ENCODE results near the gene ZBTB7C. TPM values are rescaled to one million over a fixed set of nuclear protein-coding genes. Genes with fewer than 3 reads are reported as not detected.

The ZBTB7C gene
- total and polyA plus RNA-seq, 9 donors = 1.5 to 26.6 (median 15.7) TPM

DNA sequence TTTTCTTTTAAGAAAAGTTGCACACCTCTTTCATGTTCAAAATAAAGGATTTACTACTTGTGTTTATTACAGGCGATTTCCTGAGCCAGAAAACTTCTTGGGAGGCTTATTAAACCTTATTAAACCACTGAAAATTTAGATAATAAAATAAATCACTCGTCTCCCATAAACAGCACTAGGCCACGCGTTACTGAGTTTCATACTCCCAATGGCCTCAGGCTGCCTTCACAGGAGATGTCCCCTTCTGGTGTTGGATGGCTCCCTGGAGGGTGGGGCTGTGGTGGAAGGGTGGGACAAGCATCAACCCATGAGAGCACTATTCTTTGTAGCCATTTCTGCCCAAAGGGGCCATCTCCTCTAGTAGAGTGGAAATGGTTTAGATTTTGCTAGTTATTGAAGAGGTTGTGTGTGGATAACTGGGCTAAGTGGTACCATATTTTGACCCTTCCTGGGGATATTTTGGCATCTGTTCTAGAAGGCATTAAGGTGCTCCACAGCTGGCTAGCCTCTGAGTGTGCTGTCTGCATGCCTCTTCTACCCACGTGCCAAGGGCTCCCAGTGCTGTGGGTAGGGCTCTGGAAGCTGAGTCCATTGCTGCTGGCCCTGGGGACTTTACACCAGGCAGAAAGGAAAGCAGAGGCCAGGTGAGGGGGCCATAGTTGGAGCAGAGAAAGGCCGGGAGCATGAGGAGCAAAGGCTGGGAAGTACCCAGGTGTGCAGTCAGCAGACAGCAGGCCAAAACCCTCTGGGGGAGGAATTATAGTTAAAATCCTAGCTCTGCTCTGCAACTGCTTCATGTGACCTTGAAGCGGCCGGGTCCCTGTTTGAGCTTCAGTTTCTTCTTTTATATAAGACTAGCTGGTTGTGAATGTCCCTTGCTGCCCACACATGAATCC, 357.0 kb downstream of the ZBTB7C start:
- intact Hi-C loops (cut with DNase I) = no loop called here
- TF ChIP-seq CTCF (IDR thresholded peaks at IDR 0.05) (no peak), EP300 (IDR thresholded peaks at IDR 0.05) (no peak), POLR2A (IDR thresholded peaks at IDR 0.05) (no peak)
- DNase-seq = peak in 1 of 5 donors; percentile 44

DNA sequence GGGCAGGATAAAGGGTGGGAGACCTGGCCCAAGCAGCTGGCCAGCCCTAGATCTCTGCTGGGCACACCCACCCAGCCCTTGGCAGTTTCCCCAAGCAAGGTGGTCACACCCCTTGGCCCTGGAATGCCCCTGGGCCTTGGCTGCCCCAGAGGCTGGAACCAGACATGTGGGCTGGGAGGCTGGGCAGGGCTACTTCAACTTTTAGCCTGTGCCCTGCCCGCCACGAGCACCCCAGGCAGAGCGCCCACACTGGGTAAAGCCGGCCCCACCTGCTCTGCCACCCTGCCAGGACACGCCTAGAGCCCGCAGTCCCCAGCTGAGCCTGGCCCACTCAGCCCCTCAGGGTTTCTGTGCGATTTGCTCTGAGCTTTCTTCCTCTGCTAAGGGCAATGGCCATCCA, 359.0 kb downstream of the ZBTB7C start:
- WGBS, 3 donors = 90 to 93% (median 91%) methylated on average over 7 of the region's 7 CpGs
- TF ChIP-seq EP300 (IDR thresholded peaks at IDR 0.05) = no peak
- no peak for TF ChIP-seq POLR2A (IDR thresholded peaks at IDR 0.05)
- no peak for TF ChIP-seq CTCF (IDR thresholded peaks at IDR 0.05)
- no peaks in the 10 kb centered on the region for H3K9me3 ChIP-seq
- intact Hi-C loops (cut with DNase I) = no loop called here
- H3K4me3 ChIP-seq = no peak overlapping the region
- peak in 1 of 5 donors; percentile 37 for DNase-seq
- peaks cover 10% of the 10 kb centered on the region for H3K4me1 ChIP-seq (ENCODE audit: insufficient read depth)
- no peaks in the 10 kb centered on the region for H3K27me3 ChIP-seq
- H3K27ac ChIP-seq = no peak overlapping the region
- no peaks in the 10 kb centered on the region for H3K36me3 ChIP-seq

More for the DNA sequence above, 357.0 kb downstream of the ZBTB7C start:
- no peak overlapping the region for H3K4me3 ChIP-seq
- no peaks in the 10 kb centered on the region for H3K27me3 ChIP-seq
- no peaks in the 10 kb centered on the region for H3K9me3 ChIP-seq
- no peak overlapping the region for H3K27ac ChIP-seq
- WGBS, 3 donors = 52 to 65% (median 61%) methylated on average over 8 of the region's 8 CpGs
- H3K4me1 ChIP-seq (ENCODE audit: insufficient read depth) = peaks cover 10% of the 10 kb centered on the region
- no peaks in the 10 kb centered on the region for H3K36me3 ChIP-seq

DNA sequence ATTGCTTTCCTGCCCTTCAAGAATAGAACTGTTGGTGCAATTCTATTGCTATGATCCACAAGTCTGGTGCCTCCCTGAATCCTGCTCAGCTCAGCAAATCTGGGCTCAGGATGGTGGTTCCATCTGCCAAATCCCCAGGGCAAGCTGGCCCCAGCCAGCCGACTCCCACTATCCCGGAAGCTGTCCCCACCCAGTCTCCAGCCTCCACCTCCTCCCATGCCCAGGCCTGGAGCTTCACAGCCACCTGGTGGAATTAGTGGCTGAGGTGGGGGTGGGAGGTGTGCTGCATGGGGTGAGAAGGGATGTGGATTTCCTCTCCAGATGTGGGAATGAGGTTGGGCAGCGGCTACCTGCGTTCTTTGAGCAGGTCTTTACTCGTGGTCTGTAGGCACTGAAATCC, 359.4 kb downstream of the ZBTB7C start:
- 67 to 75% (median 69%) methylated on average over 5 of the region's 5 CpGs for WGBS, 3 donors
- Histone ChIP-seq H3K4me1 (ENCODE audit: insufficient read depth) (peaks cover 10% of the 10 kb centered on the region), H3K4me3 (no peak overlapping the region), H3K27ac (no peak overlapping the region), H3K9me3 (no peaks in the 10 kb centered on the region), H3K27me3 (no peaks in the 10 kb centered on the region), H3K36me3 (no peaks in the 10 kb centered on the region)
- DNase-seq = peak in 1 of 5 donors; percentile 26
- TF ChIP-seq POLR2A (IDR thresholded peaks at IDR 0.05) = no peak
- TF ChIP-seq EP300 (IDR thresholded peaks at IDR 0.05) = no peak
- TF ChIP-seq CTCF (IDR thresholded peaks at IDR 0.05) = no peak
- intact Hi-C loops (cut with DNase I) = no loop called here

DNA sequence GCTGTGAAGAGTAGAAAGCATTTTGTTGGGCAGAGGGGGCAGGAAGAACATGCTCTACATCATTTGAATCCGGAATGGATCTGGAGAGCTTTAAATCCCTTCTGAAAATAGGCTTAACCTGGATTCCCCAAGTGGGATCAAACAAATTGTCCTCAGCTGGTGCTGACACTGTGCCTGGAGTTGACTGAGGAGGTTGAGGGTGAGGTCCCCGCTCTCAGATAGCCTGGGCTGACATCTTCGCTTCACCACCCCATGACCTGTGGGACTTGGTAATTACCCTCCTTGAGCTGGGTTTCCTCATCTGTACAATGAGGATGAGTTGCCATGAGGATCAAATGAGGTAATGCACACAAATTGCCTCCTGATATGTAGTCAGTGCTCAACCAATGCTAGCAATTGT, 360.9 kb downstream of the ZBTB7C start:
- Histone ChIP-seq H3K36me3 (no peaks in the 10 kb centered on the region), H3K4me3 (no peak overlapping the region), H3K4me1 (ENCODE audit: insufficient read depth) (peaks cover 8% of the 10 kb centered on the region), H3K27me3 (no peaks in the 10 kb centered on the region), H3K9me3 (no peaks in the 10 kb centered on the region), H3K27ac (no peak overlapping the region)
- intact Hi-C loops (cut with DNase I) = no loop called here
- DNase-seq = peak in 1 of 5 donors; percentile 7
- WGBS, 3 donors = 97 to 98% (median 97%) methylated on average over 3 of the region's 3 CpGs
- TF ChIP-seq EP300 (IDR thresholded peaks at IDR 0.05) (no peak), POLR2A (IDR thresholded peaks at IDR 0.05) (no peak)

GRCh38 chr18:48046843-48047242, 362.3 kb downstream of the ZBTB7C start:
- TF ChIP-seq EP300 (IDR thresholded peaks at IDR 0.05) (no peak), CTCF (IDR thresholded peaks at IDR 0.05) (no peak), POLR2A (IDR thresholded peaks at IDR 0.05) (no peak)
- no peaks in the 10 kb centered on the region for H3K9me3 ChIP-seq
- WGBS, 3 donors = 79 to 94% (median 90%) methylated on average over 5 of the region's 5 CpGs
- H3K27me3 ChIP-seq = no peaks in the 10 kb centered on the region
- no peak overlapping the region for H3K27ac ChIP-seq
- H3K4me1 ChIP-seq (ENCODE audit: insufficient read depth) = no peaks in the 10 kb centered on the region
- H3K4me3 ChIP-seq = no peak overlapping the region
- no peaks in the 10 kb centered on the region for H3K36me3 ChIP-seq
- intact Hi-C loops (cut with DNase I) = no loop called here
- peak in 1 of 5 donors; percentile 9 for DNase-seq
